Gastrocnemius medialis (tissue), 4 donors: ENCODE measurements around the gene ZG16.

Experiments used
- POLR2A ChIP-seq, 2 donors: fragments of 450-650 bp; IDR thresholded peaks; one replicate each; pipeline ENCODE4 v1.6.1; 2017; ENCODE audit warnings: antibody characterized with exemption in 2 of 2, mild to moderate bottlenecking in 2 of 2, moderate library complexity in 2 of 2
- TF ChIP-seq, protein P1 (sequence below), 5 experiments: fragments of 450-650 bp in 3 of 5; fragments of 200-600 bp in 2 of 5; sonication (generic) in 2 of 5; IDR thresholded peaks in 4 of 5; conservative IDR thresholded peaks in 1 of 5; 1 replicate in 4 of 5; 2 replicates in 1 of 5; pipeline ENCODE4 v1.5.1; 2016 to 2019; ENCODE audit warnings: antibody characterized with exemption in 5 of 5, mild to moderate bottlenecking in 3 of 5, moderate library complexity in 3 of 5

DNA sequence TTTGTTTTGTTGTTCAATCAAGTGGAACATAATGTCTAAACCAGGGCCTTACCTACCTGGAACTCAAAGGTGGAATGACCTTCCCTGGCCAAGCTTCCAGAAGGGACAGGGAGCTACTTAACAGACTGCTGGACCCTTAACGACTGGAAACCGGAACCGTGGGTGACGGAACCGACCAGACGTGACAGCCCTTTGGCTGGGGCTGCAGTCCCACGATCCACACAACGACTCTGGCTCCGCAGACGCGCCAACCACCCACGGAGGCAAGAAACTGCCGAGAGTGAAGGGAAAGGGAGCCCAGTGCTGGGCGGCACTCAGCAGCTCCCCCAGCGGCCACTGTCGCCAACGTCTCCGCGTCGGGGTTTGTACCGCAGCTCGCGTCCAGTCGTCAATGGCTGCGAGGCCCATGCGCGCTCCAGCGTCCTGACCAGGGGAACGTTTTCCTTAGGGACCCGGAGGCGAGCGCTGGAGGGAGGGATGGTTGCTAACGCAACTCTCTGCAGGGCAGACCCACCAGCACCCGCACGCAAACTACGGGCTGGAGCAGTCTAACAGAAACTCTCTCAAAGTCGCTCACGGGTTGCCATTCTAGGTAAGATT, 6.9 kb downstream of the ZG16 start:
- TF ChIP-seq POLR2A (IDR thresholded peaks at IDR 0.05): no peak
- TF ChIP-seq, protein P1, sequence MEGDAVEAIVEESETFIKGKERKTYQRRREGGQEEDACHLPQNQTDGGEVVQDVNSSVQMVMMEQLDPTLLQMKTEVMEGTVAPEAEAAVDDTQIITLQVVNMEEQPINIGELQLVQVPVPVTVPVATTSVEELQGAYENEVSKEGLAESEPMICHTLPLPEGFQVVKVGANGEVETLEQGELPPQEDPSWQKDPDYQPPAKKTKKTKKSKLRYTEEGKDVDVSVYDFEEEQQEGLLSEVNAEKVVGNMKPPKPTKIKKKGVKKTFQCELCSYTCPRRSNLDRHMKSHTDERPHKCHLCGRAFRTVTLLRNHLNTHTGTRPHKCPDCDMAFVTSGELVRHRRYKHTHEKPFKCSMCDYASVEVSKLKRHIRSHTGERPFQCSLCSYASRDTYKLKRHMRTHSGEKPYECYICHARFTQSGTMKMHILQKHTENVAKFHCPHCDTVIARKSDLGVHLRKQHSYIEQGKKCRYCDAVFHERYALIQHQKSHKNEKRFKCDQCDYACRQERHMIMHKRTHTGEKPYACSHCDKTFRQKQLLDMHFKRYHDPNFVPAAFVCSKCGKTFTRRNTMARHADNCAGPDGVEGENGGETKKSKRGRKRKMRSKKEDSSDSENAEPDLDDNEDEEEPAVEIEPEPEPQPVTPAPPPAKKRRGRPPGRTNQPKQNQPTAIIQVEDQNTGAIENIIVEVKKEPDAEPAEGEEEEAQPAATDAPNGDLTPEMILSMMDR (IDR thresholded peaks at IDR 0.05 in 4 of 5, conservative IDR thresholded peaks at IDR 0.05 in 1 of 5): peak; percentile 71 to 90 (median 77)
